Tracheal epithelial cell (primary cell): ENCODE measurements around the gene ARGFX. TPM values are rescaled to one million over a fixed set of nuclear protein-coding genes. Genes with fewer than 3 reads are reported as not detected.

ENCODE experiments used
- total RNA-seq: library from RNA; depleted of rRNA; stranded (reverse); fragments of >200 nt; gene quantifications from 2 replicates; pipeline ENCODE4 v1.2.1, GENCODE V29; 2014

The ARGFX gene
- total RNA-seq: not detected in 2 replicates

DNA sequence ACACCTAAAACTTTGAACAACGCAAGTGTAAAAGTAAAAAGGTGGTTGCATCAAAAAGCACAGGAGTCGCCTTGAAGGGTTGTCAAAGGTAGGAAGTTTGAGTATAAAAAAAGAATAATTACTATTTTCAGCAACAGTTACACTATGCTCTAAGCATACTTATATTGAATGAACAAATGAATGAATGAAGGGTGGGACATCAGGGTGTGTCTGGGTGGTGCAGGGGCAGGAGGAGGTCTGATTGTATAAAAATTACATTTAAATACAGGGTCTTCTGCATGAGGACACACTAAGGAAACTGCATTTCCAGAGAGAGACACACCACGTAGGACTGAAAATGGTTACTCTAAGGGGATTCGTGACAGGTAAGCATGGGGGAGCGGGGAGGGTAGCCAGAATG is at the start of gene ARGFX:
Gene ARGFX (plus strand): TSS at position 301 of the 400 bp plus-strand sequence. CDS start 2,765 bp downstream, outside the sequence.

DNA sequence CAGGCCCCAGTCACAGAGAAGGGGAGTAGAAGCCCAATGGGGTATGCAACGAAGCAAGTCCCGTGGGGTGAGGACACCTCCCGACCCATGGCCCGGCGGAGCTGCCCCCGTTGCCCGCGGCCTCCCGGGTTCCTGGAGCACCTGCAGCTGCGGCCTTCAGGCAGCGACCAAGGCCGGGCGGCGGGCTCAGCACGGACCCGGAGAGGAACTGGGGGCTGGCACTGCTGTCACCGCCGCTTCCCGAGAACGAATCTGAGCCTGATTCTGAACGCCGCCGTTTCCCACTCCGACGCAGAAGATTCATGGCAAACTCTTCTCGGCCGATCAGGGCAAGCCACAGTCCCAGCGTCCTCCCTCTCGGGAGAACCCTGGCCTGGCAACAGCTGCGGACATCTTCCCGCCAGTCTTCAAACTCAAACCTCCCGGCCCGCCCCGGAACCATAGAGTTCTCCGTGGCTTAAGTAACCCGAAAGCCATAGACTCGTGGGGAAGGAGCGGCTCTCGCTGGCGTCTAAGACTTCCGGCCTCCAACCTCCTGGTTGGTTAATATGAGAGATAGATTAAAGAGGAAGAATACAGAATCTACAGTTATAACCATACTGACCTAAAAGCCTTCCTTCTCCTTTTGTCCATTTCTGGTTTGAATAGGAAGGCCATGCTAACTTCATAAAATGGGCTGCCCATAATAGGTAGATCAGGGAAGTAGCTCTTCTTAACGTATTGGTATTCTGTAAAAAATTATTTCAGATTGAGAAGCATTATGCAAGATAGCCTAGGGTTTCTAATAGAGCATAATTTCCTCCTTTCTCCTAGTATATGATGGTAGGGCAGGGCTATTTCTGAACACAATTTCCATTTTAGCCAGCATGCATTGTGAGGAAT is 21.9 kb upstream of the ARGFX start, which contains the start of gene POLQ:
Gene POLQ (minus strand): TSS at position 415 of the 882 bp plus-strand sequence. CDS start 111 bp downstream, at position 304.

DNA sequence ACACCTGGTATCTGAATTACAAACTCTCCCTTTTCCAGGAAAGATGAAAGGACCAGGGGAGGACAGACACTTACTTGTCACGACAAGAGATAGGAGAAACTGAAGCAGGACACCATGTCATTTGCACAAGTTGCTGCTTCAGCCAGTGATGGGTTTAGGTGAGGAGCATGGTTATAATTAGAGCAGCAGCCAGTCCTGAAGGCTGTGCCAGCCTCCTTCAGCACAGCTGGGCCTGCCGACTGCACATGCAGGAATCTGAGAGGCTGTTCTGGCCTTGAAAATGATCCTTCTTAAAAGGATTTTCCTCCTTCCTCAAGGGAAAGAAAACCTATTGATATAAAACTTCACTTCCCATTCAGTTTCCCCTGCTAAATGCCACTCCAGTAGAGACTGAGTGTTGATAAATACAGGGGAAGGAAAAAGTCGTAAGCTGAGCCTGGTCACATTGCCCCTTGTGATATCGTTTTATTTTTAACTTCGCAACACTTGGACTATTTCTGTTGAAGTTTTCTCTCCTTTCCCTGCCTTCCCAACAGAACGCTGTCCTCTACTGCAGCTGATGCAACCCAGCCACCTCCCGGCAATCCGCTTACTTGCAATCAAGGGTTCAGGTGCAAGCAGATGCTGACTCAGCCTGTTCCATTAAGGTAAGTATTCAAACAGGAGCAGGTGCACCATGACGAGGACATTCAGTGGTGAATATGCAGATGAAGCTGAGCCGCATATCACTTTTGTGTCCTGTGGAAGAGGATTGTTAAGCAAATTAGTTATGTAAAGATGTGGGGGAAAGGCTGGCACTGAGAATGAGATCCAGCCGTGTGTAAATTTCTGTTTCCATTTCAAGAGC is 25.3 kb downstream of the ARGFX start, which contains the start of gene FBXO40:
Gene FBXO40 (plus strand): TSS at position 524 of the 847 bp plus-strand sequence. CDS start 27,197 bp downstream, outside the sequence.

Other genes with a start within 250 kb of the ARGFX start
- 1.4 and 5.5 TPM in 2 replicates for gene POLQ, start 22.0 kb upstream of the ARGFX start, total RNA-seq
- not detected in 2 replicates for gene FBXO40, start 25.4 kb downstream of the ARGFX start, total RNA-seq
- gene HCLS1, start 93.0 kb downstream of the ARGFX start, total RNA-seq: 1.4 and 1.9 TPM in 2 replicates
- 31.3 and 36.9 TPM in 2 replicates for gene GOLGB1, start 181.8 kb downstream of the ARGFX start, total RNA-seq